ENCODE measurements around the gene ANO10.

- no peak for TF ChIP-seq EZH2 (IDR thresholded peaks at IDR 0.05; ENCODE audit: low read depth, low read length, severe bottlenecking)
- no peak for TF ChIP-seq TEAD4 (IDR thresholded peaks at IDR 0.05; ENCODE audit: low read depth, low read length)
- TF ChIP-seq CTCF (IDR thresholded peaks at IDR 0.05; ENCODE audit: control extremely low read depth in 1 of 3, insufficient read depth in 1 of 3, low read depth in 1 of 3, low read length in 3 of 3) = no peak
- TF ChIP-seq KDM5A (IDR thresholded peaks at IDR 0.05; ENCODE audit: low read length) = no peak
- TF ChIP-seq EP300 (IDR thresholded peaks at IDR 0.05; ENCODE audit: borderline replicate concordance in 1 of 2, low read depth in 2 of 2, low read length in 2 of 2) = no peak
- no peak for TF ChIP-seq NRF1 (IDR thresholded peaks at IDR 0.05; ENCODE audit: low read depth, low read length)
- TF ChIP-seq RFX5 (IDR thresholded peaks at IDR 0.05; ENCODE audit: borderline replicate concordance, low read depth, low read length) = no peak
- TF ChIP-seq POLR2A (IDR thresholded peaks at IDR 0.05; ENCODE audit: control extremely low read depth in 1 of 2, low read depth in 2 of 2, low read length in 2 of 2) = no peak
These were observed 125.0 kb downstream of the ANO10 start for GRCh38 chr3:43496740-43497375.

Measured in H1 (cell line).